Left lobe of liver (tissue), 2 donors: ENCODE results near the gene FABP3. TPM values are rescaled to one million over a fixed set of nuclear protein-coding genes. Genes with fewer than 3 reads are reported as not detected.
A peak's percentile ranks its signal among the peaks of the same experiment; 100 is the strongest.

Experiments
- ATAC-seq: fragments of 200-7000 bp; cut with Tn5 transposase; one replicate; pipeline ENCODE4 v1.9.1; 2020; ENCODE audit warnings: mild to moderate bottlenecking, moderate library complexity
- DNase-seq: peaks from one replicate; pipeline ENCODE4 v3.0.0-alpha.2; 2020; ENCODE audit warnings: low spot score
- total RNA-seq: library from RNA; stranded (reverse); gene quantifications from one replicate; pipeline ENCODE4 v1.2.1, GENCODE V29; 2021
- donor health status: DM: no; HTN: no; CAD: no; lungs with moderate emphysema.
- donor health status: DM: no; HTN: yes; CAD: no.

The FABP3 gene
- total RNA-seq, result 3.0 TPM

DNA sequence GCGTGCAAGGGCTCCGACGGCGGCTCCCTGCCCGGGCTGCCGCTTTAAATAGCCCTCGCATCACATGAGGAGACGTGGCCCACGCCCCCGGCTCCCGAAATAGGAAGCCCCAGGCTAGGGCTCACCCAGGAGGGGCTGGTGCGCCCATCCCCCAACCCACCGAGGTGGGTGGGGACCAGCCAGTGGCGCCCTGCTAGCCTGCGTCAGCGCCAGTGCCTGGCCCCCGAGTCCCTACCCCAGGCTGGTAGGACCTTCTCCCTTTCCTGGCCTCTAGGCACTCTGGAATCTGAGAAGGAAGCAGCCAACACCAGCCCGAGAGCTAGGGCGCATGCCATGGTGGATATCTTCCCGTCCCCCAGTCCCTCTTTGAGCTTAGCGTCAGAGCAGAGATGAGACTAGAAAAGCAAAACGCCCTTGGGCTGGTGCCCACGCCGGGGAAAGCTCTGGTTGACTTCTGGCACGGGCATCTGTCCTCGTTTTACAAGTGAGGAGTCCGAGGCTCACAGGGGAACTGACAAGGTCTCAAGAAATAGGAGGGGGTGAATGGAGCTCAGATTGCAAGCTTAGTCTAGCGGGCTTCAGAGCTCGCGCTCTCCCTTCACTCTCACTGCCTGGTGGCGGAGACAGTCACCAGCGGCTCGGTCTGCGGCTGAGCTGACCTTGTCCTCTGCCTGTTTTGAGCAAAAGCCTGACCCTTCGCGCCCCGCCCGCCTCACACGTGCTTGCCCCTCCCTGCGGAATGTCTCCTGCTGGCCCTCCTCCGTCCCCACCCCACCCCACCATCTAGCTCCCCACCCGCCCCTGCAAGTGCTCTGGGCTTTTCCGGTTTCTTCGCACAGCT is at the start of gene FABP3:
Gene FABP3 (minus strand): TSS at position 21 of the 841 bp plus-strand sequence. CDS start 62 bp downstream, outside the sequence.
- peak; percentile 79 for ATAC-seq
- peak; percentile 68 for DNase-seq

DNA sequence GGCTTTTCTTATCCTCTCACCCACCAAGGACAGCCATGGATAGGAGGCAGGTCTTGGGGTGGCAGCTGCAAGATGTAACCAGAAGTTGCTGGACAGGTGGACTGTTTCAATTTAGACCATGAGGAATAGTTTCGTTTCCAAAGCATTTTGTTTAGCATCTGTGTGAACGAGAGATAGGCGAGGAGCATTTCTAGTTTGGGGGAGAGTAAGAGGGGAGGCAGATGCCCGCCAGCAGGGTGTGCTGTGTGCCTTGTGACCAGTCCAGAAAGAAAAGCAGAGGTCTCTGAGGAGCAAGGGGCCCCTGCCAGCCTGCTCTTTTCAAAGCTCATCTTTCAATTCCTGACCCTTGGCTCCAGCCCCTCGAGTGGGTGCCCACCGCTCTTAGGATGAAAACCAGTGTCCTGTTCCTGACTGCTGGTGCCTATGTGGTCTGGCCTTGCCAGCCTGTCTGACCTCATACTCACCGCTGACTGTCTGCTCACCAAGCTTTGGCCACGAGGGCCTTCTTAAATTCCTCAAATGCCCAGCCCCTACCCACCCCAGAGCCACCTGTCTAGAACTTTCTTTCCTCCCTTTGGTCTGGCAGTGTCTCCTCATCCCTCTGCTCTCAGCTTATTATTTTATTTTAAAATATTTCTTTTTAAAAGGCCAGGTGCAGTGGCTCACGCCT is 48.6 kb upstream of the FABP3 start:
- DNase-seq, result no peak
- ATAC-seq, result no peak

DNA sequence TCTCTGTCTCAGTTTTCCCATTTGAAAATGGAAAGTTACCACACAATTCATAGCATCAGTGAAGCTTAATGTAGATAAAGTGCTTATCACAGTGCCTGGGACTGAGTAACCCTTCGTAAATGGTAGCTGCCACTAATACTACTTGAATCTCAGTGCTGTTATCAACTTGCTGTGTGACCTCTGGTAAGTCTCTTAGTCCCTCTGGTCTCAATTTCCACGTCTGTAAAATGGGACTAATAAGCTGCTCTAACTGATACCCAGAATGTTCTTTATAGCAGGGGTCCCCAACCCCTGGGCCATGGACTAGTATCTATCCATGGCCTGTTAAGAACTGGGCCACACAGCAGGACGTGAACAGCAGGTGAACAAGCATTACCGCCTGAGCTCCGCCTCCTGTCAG is 47.8 kb upstream of the FABP3 start:
- DNase-seq (no peak), ATAC-seq (no peak)

DNA sequence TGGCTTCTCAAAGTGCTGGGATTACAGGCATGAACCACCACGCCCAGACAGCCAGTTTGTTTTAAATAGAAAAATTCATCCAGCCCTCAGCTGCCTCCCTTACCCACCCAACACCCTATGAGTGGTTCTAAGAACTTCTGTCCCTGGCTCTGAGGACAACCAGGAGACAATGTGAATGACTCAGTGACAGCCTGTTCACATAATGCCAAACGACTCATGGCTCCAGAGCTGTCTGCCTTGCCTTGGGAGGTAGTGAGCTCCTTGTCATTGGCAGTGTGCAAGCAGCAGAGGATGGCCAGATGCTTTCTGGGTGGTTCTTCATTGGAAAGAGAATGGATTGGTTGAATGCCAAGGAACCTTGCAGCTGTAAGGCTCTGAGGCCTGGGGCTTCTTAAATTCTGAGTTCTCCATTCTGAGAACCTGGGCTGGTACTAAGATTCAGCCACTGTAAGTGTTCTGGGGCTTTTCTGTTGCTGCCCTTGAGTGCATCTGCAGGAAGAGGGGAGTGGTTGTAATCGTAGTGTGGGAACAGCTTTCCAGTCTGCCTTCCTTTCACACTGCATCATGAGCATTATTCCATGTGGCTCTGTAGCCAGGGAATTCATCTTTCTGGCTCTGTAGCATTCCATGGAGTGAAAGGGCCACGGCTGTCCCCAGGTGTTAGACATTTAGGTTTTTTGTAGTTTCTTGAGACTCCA is 45.9 kb upstream of the FABP3 start:
- ATAC-seq, result no peak
- no peak for DNase-seq

DNA sequence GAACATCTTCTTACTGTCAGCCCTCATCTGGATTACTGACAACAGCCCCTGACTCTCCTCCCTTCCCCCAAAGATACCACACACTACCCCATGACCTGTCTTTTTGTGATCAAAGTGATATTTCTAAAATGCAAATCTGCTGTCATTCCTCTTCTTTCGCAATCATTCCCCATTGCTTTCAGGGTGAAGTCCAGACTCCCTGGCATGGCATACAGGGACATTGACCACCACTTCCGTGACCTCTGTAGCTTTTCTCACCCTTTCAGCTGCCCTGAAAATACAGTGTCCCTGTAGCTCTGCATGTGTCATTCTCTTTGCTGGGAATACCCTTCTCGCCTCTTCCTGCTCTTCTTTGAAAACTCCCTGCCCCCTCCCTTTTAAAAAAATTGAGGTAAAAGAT is 44.3 kb upstream of the FABP3 start:
- ATAC-seq (peak; percentile 63), DNase-seq (peak; percentile 87)

DNA sequence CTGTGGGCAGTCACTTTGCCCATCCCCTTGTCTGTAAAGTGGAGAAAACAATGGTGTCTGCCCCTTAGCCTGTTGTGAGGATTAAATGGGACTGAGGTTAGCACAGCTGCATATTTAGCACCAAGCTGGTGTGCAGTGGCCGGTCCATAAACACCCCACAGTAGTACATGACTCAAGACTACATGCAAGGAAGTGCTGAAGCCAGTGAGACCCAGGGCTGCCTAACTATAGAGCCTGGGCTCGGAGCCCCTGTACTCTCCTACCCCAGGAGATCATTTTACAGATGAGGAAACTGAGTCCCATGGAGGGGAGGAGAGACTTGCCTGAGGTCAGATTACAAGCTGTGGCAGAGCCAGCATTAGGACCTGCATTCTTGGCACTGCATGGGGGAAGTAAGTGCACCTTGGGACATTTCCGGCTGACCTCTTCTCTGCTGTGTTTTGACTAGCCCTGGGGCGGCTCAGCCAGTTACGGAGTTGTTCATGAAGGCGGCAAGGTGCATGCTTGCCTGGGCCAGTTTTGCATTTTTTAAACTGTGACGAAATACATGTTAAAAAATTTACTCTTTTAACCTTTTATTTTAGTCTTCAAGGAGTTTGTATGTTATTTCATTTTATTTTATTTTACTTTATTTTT is 43.3 kb upstream of the FABP3 start:
- peak; percentile 84 for DNase-seq
- peak; percentile 58 for ATAC-seq

DNA sequence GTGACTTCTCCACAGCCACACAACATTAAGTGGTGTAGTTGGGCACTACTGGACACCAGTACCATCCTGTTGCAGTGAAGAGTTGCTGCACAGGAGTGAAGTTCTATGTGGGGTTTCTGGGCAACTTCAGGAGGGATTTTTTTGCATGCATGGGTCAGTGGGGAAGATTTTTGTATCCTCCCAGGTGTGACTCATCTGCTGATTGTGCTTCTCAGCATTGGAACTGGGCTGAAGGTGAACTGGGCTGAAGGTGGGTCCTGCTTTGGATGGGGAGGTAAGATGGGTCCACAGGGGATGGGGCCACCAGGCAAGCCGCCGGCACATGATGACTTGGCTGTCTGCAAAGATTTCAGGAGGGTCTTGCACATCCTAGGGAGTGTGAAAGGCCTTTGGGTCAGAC is 42.8 kb upstream of the FABP3 start:
- ATAC-seq (no peak), DNase-seq (no peak)

DNA sequence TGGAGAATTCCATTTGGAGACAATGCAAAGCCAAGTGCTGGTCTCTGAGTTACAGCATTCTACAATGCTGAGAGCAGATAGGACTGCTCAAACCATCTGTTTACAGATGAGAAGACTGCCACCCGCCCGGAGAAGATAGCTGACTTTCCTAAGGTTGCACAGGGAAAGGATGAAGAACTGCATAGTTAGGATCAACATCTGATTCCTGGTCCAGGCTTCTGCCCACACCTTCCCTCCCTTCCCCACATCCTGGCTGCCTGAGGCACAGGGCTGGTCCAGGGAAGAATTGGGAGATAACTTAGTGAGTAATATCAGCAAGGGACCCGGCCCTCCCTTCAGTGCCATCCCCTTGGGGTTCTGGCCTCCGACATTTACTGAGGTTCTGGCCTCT is 42.1 kb upstream of the FABP3 start:
- no peak for ATAC-seq
- DNase-seq, result no peak

DNA sequence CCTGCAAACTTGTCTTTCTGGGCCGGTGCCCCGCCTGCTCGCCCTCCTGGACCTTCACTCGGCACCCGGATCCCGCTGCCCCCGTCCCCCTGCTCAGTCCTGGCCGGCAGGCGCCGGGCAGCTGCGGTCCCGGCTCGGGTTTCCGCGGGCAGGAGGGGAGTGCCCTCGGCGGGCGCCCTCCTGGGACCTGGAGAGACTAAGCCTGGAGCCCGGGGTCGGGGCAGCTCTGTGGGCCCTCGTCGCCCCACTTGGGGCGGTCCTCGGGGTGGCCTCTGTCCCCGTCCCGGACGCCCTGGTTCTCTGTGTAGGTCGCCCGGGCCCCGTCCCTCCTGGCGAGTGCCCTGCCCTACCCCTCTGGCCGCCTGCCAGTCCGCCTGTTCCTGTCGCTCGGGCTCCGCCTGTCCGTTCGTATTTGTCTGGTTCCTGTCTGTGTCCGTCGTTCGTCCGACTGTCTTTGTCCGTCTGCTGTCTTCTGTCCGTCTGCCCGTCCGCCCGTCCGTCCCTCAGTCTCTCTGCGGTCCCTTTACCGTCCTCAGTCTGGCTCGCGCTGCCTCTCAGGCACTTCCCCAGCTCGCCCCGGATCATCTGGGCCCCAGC is 40.6 kb upstream of the FABP3 start:
- peak; percentile 76 for ATAC-seq
- peak; percentile 92 for DNase-seq

DNA sequence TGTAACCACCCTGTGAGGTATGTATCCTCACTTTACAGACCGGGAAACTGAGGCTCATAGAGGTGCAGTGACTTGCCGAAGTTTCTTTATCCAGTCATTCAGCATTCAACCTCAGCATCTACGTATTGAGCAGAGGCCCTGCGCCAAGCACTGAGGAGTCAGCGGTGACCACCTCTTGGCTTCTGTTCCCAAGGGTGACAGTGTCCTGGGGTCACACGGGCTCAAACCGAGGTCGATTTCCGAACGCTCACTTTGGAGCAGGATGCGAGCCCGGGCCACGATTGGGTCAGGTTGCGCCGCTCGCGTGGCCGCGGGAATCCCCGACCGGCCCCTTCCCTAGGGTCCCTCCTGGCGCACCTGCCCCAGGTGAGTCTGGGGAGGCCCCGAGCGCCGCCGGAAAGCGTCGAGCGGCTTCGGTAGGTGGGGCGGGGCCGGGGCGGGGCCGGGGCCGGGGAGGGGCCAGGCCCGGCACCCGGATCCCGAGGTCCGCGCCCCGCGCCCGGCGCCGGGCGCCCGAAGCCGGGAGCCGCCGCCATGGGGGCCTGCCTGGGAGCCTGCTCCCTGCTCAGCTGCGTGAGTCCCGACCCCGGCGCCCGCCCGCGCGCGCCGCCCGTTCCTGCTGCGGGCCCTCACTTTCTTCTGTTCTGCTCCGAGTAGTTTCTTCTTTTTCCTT is 40.0 kb upstream of the FABP3 start, which contains the start of gene SERINC2:
Gene SERINC2 (plus strand): TSS at position 482 of the 673 bp plus-strand sequence. CDS start 53 bp downstream, at position 535.
- DNase-seq, result peak; percentile 65
- ATAC-seq, result peak; percentile 74

DNA sequence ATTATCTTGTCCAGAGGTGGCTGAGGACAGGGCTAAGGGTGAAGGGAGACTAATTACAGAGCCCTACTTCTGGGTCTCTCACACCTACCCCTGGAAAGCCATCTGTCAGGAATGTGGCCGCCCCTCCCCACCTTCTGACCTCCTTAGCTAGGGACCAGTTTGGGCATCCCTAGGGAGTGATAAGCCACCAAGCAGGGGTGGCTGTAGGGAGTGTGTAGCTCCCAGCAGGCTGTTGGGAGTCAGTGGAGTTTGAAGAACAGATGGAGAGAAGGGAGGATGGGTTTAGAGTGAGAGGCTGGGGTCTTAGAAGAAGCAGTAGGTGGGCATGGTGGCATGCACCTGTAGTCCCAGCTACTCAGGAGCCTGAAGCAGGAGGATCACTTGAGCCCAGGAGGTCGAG is 39.3 kb upstream of the FABP3 start:
- ATAC-seq (no peak), DNase-seq (no peak)

DNA sequence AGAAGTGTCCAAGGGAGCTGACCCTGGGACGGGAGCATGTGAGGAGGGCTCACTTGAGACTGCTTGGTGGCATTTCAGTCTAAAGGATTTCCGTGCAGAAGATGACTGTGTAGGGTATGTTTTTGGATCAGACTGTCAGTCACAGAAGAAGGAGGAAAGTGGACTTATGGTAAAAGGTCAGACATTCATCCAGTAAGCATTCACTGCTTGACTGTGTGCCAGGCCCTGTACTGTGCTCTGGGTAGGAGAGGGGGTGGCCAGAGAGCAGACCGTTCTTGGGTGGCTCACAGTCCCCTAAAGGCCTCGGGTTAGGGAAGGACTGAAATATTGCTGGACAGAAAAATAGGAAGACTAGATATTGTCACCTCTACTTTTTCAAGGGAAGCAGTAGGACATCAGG is 38.0 kb upstream of the FABP3 start:
- ATAC-seq, result no peak
- DNase-seq, result no peak

DNA sequence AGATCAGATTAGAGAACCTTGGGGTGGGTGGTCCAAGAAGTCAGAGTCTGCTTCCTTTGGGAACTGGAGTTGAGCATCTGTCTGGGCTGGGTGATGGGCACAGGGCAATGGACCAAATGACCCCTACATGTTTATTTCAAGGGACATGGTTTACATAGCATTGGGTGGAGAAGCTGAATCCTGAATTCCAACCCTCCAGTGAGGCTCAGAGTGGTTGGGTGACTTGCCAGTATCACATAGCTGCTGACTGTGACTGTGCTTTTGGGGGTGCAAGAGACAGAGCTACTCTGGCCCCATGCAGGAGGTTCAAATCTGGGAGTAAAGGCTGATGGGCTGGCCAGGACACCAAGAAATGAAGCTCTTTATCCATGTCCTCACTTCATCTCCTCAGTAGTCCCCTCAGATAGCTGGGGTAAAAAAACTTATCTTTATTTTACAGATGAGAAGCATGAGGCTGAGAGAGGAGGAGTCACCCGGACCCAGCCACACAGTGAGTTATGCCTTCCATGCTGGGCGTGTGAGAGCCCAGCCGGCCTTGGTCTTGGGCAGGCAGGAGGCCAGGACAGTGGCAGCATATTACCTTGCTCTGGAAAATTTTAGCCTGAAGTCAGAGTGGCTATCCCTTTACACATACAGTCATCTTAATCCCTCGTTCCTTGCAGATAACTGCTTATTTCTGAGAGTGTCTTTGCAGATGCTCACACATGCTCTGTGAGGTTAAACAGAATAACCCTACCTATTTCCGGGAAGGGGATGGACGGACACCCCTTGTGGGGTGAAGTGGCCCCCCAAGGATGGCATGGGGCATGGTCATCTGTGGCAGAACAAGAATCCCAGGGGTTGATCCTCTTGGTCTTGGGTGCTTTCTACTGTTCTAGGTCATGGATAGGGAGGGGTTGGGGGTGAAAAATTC is 37.3 kb upstream of the FABP3 start:
- ATAC-seq, result no peak

DNA sequence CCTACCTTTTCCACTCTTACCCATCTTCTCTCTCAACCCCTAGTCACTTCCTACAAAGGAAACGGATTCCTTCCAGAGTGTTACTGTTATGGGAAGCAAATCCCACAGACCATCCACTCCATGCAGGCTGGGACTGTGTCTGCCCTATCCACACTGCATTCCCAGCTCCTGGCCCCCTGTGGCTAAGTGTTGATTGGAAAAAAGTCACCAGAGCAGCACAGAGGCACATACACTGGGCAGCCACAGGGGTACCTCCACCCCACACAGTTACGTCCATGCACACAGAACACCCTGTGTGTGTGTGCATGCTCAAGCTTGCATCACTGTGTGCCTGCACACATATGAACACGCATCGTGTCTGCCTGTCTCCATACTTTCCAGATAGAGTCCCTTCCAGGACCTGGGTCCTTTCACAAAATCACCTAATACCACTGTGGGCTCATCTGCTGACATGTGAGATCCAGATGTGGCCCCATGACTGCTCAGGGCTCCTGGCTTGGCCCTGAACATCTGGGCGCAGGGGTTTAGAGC is 36.0 kb upstream of the FABP3 start:
- DNase-seq (no peak), ATAC-seq (no peak)

More for the DNA sequence above, 37.3 kb upstream of the FABP3 start:
- no peak for DNase-seq

DNA sequence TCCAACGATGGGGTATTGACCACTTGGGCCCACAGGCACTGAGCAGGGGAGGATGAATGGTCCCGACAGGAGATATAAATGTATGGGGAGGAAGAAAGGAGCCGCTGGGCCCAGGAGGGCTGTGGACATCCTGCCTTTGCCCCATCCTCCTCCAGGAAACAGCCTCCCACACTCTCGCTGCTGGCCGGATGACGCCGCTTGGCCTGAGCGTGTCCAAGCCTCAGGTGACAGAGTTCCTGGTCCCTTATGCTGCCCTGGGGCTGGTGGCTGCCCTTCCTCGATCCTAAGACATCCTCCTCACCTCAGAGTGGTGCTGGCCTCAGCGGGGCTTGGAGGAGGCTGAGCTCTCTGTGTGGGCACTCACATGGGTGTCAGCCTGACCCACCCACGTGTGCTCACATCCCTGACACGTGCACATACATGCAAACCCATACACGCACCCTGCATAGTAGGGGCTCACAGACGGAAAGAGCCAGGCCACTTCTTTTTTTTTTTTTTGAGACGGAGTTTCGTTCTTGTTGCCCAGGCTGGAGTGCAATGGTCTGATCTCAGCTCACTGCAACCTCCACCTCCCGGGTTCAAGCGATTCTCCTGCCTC is 34.3 kb upstream of the FABP3 start:
- DNase-seq, result no peak
- no peak for ATAC-seq

DNA sequence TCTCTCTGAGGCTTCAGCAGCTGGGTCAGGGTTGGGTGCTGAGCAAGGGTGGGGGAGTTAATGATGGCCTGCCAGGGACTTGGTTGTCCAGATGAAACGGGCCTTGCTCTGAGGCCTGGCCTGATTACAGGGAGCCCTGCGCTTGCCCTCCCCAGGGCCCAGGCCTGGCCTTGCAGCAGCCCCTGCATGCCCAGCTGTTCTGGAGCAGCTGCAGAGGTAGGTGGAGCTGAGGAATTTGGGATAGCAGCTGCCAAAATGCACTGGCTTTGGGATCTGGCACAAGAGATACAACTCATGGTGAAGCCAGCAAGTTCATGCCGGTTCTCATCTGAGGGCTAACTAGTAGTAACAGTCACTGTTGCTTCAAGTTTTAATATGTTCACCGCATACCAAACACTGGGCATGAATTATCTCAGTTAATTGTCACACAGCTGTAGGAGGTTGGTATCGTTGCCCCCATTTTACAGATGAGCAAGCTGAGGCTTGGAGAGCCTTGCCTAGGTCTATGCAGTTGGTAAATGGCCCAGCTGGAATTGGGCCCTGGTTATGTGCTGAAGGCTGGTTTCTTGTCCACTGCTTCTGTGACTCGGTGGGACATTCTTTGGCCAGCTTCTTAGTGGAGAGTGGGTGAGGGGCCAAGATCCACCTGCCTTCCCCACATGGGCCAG is 32.8 kb upstream of the FABP3 start:
- DNase-seq, result no peak

DNA sequence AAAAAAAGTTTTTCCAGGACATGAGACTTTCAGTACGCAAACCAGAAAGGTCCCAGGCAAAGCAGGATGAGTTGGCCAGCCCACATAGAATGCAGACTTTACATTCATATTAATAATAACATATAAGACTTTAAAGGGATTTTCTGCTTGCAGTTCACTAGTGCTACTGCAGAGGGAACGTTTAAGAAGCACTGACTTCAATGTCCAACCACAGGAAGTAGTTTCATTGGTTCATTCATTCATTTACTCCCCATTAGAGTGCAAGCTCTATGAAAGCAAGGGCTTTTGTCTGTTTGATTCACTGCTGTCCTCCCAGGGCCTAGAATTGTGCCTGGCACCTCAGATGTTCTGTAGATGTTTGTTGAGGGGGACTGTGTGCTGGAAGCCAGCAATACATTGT is 28.4 kb upstream of the FABP3 start:
- ATAC-seq (no peak), DNase-seq (no peak)

More for the DNA sequence above, 32.8 kb upstream of the FABP3 start:
- no peak for ATAC-seq

DNA sequence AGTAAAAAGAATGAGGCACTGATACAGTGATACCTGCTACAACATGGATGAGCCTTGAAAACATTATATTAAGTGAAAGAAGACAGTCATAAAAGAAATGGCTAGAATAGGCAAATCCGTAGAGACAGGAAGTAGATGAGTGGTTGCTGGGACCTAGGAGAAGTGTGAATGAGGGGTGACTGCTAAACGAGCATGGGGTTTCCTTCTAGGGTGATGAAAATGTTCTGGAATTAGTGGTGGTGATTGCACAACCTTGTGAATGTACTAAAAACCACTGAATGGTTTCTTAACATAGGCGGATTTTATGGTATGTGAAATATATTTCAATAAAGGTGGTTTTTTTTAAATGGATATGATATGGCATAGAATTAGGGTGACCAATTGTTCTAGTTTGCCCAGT is 27.5 kb upstream of the FABP3 start:
- DNase-seq, result no peak
- ATAC-seq, result no peak
